Uterus (tissue), 4 donors: ENCODE results near the gene MPP7. TPM values are rescaled to one million over a fixed set of nuclear protein-coding genes. Genes with fewer than 3 reads are reported as not detected.
A peak's percentile ranks its signal among the peaks of the same experiment; 100 is the strongest.

Source experiments
- DNase-seq, 2 donors: peaks; one replicate each; pipeline ENCODE4 v3.0.0-alpha.2; 2019 to 2020
- H3K27ac ChIP-seq, 2 donors: fragments of 200-600 bp; sonication (generic); 1 replicate in 1 of 2; 2 replicates in 1 of 2; pipeline ENCODE4 v1.5.1; 2016 to 2018
- H3K27me3 ChIP-seq, 2 donors: fragments of 200-600 bp; sonication (generic); one replicate each; pipeline ENCODE4 v1.5.1; 2018 to 2019; ENCODE audit warnings: control low read depth in 1 of 2
- H3K36me3 ChIP-seq, 2 donors: fragments of 200-600 bp; sonication (generic); one replicate each; pipeline ENCODE4 v1.5.1; 2019; ENCODE audit warnings: control low read depth in 1 of 2
- H3K4me1 ChIP-seq, 2 donors: fragments of 200-600 bp; sonication (generic); one replicate each; pipeline ENCODE4 v1.5.1; 2018 to 2019; ENCODE audit warnings: control low read depth in 1 of 2
- H3K4me3 ChIP-seq, 2 donors: fragments of 200-600 bp; sonication (generic); 1 replicate in 1 of 2; 2 replicates in 1 of 2; pipeline ENCODE4 v1.5.1; 2018 to 2019; ENCODE audit warnings: mild to moderate bottlenecking in 1 of 2
- H3K9me3 ChIP-seq, 2 donors: fragments of 200-600 bp; sonication (generic); one replicate each; pipeline ENCODE4 v1.5.1; 2019; ENCODE audit warnings: control low read depth in 1 of 2
- CTCF ChIP-seq, 4 experiments: fragments of 200-600 bp in 2 of 4; fragments of 450-650 bp in 2 of 4; sonication (generic) in 2 of 4; IDR thresholded peaks; one replicate each; pipeline ENCODE4 v1.5.1; 2016 to 2019; ENCODE audit warnings: antibody characterized with exemption in 4 of 4, mild to moderate bottlenecking in 2 of 4, moderate library complexity in 1 of 4
- POLR2A ChIP-seq, 2 donors: fragments of 450-650 bp; IDR thresholded peaks; one replicate each; pipeline ENCODE4 v1.6.1; 2016; ENCODE audit warnings: antibody characterized with exemption in 2 of 2, mild to moderate bottlenecking in 1 of 2, moderate library complexity in 1 of 2
- intact Hi-C: fragments of 100-400 bp; cut with DNase I; formaldehyde crosslinking; loops from one replicate; pipeline ENCODE4 v1.15.1; 2023; ENCODE audit warnings: low total_unique reads
- total RNA-seq, 4 donors: library from RNA; depleted of rRNA in 3 of 4; stranded (reverse); fragments of >200 nt in 3 of 4; gene quantifications; one replicate each; pipeline versions ENCODE4 v1.1.0 to v1.2.4, GENCODE V29; 2014 to 2023
- donor health status: DM: yes; HTN: yes; CAD: no.

Gene MPP7
- total RNA-seq, 4 donors from 2014 or later: 3.6 to 18.0 (median 13.1) TPM

GRCh38 chr10:28307267-28307666 is 4.4 kb upstream of the MPP7 start:
- Histone ChIP-seq H3K4me1 (no peaks in the 10 kb centered on the region), H3K27me3 (no peaks in the 10 kb centered on the region), H3K27ac (no peak overlapping the region), H3K9me3 (no peaks in the 10 kb centered on the region), H3K4me3 (no peak overlapping the region), H3K36me3 (no peaks in the 10 kb centered on the region)
- intact Hi-C loops: no loop called here
- TF ChIP-seq POLR2A (IDR thresholded peaks at IDR 0.05): no peak
- TF ChIP-seq CTCF (IDR thresholded peaks at IDR 0.05): no peak
- no peak for DNase-seq

- no peaks in the 10 kb centered on the region for H3K36me3 ChIP-seq
- H3K4me1 ChIP-seq: no peaks in the 10 kb centered on the region
- no peak for DNase-seq
- no peak overlapping the region for H3K4me3 ChIP-seq
- TF ChIP-seq CTCF (IDR thresholded peaks at IDR 0.05) (no peak), POLR2A (IDR thresholded peaks at IDR 0.05) (no peak)
- no peak overlapping the region for H3K27ac ChIP-seq
- intact Hi-C loops: no loop called here
- H3K27me3 ChIP-seq: no peaks in the 10 kb centered on the region
- H3K9me3 ChIP-seq: no peaks in the 10 kb centered on the region
Measured at GRCh38 chr10:28305553-28305952, 2.7 kb upstream of the MPP7 start.

GRCh38 chr10:28304032-28304571 is 1.2 kb upstream of the MPP7 start:
- intact Hi-C loops: no loop called here
- Histone ChIP-seq H3K27ac (no peak overlapping the region), H3K4me1 (no peaks in the 10 kb centered on the region), H3K27me3 (no peaks in the 10 kb centered on the region), H3K4me3 (no peak overlapping the region), H3K9me3 (no peaks in the 10 kb centered on the region), H3K36me3 (no peaks in the 10 kb centered on the region)
- no peak for DNase-seq
- TF ChIP-seq CTCF (IDR thresholded peaks at IDR 0.05) (no peak), POLR2A (IDR thresholded peaks at IDR 0.05) (no peak)

- Histone ChIP-seq H3K9me3 (no peaks in the 10 kb centered on the region), H3K36me3 (no peaks in the 10 kb centered on the region), H3K4me3 (peak overlapping the region; percentile 48 to 93), H3K27me3 (no peaks in the 10 kb centered on the region), H3K27ac (peak overlapping the region; percentile 88 to 94), H3K4me1 (no peaks in the 10 kb centered on the region)
- TF ChIP-seq POLR2A (IDR thresholded peaks at IDR 0.05) (no peak), CTCF (IDR thresholded peaks at IDR 0.05) (no peak)
- intact Hi-C loops: no loop called here
- peak in 1 of 2 donors; percentile 56 for DNase-seq
Measured at GRCh38 chr10:28302012-28302637, 739 bp downstream of the MPP7 start.

- TF ChIP-seq POLR2A (IDR thresholded peaks at IDR 0.05): no peak
- peak in 1 of 4 experiments; percentile 12 for TF ChIP-seq CTCF (IDR thresholded peaks at IDR 0.05)
- intact Hi-C loops: no loop called here
- no peak overlapping the region for H3K27ac ChIP-seq
Measured at GRCh38 chr10:28300027-28300426, 2.8 kb downstream of the MPP7 start.

More at GRCh38 chr10:28300027-28300426, 2.8 kb downstream of the MPP7 start:
- DNase-seq: no peak
- no peaks in the 10 kb centered on the region for H3K9me3 ChIP-seq
- no peaks in the 10 kb centered on the region for H3K36me3 ChIP-seq
- peaks cover 0 to 2% of the 10 kb centered on the region in 2 donors for H3K4me1 ChIP-seq
- no peaks in the 10 kb centered on the region for H3K27me3 ChIP-seq
- H3K4me3 ChIP-seq: no peak overlapping the region
